Measurements from ENCODE around the gene NTM. TPM values are rescaled to one million over a fixed set of nuclear protein-coding genes. Genes with fewer than 3 reads are reported as not detected.

Gene NTM
- total and polyA plus RNA-seq, 2 of the 8 experiments (the other 6 are each of a cell fraction or from before 2014, with no cell fraction given), result 13.4 to 20.0 TPM

DNA sequence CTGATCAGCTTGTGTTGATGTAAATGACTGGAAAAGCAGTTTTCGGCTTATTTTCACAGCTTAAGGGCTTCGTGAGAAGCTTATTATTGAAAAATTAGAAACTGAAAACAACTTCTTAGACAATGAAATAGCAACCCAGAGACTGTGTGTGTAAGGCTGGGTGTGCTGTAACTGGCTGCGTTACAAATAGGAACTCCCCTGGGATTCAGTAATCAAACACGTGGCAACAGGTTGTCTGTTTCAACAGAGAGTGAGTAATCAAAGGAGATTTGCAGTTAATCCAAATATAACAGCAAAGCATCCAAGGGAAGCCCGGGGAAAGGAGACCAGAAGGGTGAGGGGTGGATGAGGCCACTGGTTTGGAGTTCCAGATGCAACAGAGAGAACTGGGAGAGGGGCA is 19.2 kb downstream of the NTM start (continued):
- no peak for TF ChIP-seq RAD21 (IDR thresholded peaks at IDR 0.05 in 1 of 2, conservative IDR thresholded peaks at IDR 0.05 in 1 of 2; ENCODE audit: low read depth in 2 of 2, low read length in 2 of 2)
- TF ChIP-seq BACH1 (IDR thresholded peaks at IDR 0.05; ENCODE audit: low read length), result no peak
- no peak for TF ChIP-seq SIRT6 (IDR thresholded peaks at IDR 0.05; ENCODE audit: low read length)
- no peak for TF ChIP-seq E2F6 (IDR thresholded peaks at IDR 0.05)
- no peak for TF ChIP-seq MAFK (IDR thresholded peaks at IDR 0.05; ENCODE audit: low read depth, low read length)
- TF ChIP-seq SIX5 (IDR thresholded peaks at IDR 0.05; ENCODE audit: low read depth, low read length), result no peak
- no peak for TF ChIP-seq TAF7 (optimal IDR thresholded peaks at IDR 0.05; ENCODE audit: borderline replicate concordance, low read depth, low read length)
